Kidney (tissue), 14 donors: ENCODE measurements around the gene TAF12. TPM values are rescaled to one million over a fixed set of nuclear protein-coding genes. Genes with fewer than 3 reads are reported as not detected.

Experiments
- DNase-seq, 5 donors: peaks; one replicate each; pipeline ENCODE4 v3.0.0-alpha.2; 2013 to 2020
- FAIRE-seq: peaks from 2 replicates; lab custom pipeline; 2012; peaks lifted over from hg19 to GRCh38; lab: Jason Lieb, UNC
- H3K27ac ChIP-seq, 2 donors: one replicate each; pipeline ENCODE4 v1.7.0; 2013; ENCODE audit warnings: low read depth in 2 of 2, low read length in 2 of 2, inconsistent platforms in 1 of 2
- H3K27me3 ChIP-seq: one replicate; pipeline ENCODE4 v1.7.1; 2013; ENCODE audit warnings: low read length, inconsistent platforms; ENCODE audit not compliant: control insufficient read depth, insufficient read depth
- H3K36me3 ChIP-seq, 3 donors: one replicate each; pipeline versions ENCODE4 v1.7.0 to v1.7.1; 2013; ENCODE audit warnings: low read length in 3 of 3, control low read depth in 1 of 3, inconsistent platforms in 1 of 3; ENCODE audit not compliant: insufficient read depth in 3 of 3, control insufficient read depth in 2 of 3
- H3K4me1 ChIP-seq, 3 donors: one replicate each; pipeline versions ENCODE4 v1.7.0 to v1.7.1; 2013; ENCODE audit warnings: low read length in 3 of 3, inconsistent platforms in 1 of 3, low read depth in 1 of 3; ENCODE audit not compliant: control insufficient read depth in 2 of 3, insufficient read depth in 2 of 3
- H3K4me3 ChIP-seq, 3 donors: one replicate each; pipeline versions ENCODE4 v1.7.0 to v1.8.1; 2013; ENCODE audit warnings: low read length in 3 of 3, control low read depth in 1 of 3, inconsistent platforms in 1 of 3
- H3K9ac ChIP-seq, 3 donors: one replicate each; pipeline versions ENCODE4 v1.7.0 to v1.7.1; 2013; ENCODE audit warnings: low read length in 3 of 3, control low read depth in 1 of 3, inconsistent platforms in 1 of 3
- H3K9me3 ChIP-seq, 3 donors: one replicate each; pipeline versions ENCODE4 v1.7.0 to v1.7.1; 2013; ENCODE audit warnings: low read length in 3 of 3, control low read depth in 1 of 3, inconsistent platforms in 1 of 3; ENCODE audit not compliant: control insufficient read depth in 2 of 3, insufficient read depth in 1 of 3
- CTCF ChIP-seq: IDR thresholded peaks from 3 replicates; pipeline ENCODE4 v1.5.1; 2012; ENCODE audit warnings: mild to moderate bottlenecking, moderate library complexity, borderline replicate concordance; ENCODE audit not compliant: insufficient read depth; ENCODE audit errors: extremely low read depth
- intact Hi-C: fragments of 100-400 bp; cut with DNase I; formaldehyde crosslinking; loops from one replicate; pipeline ENCODE4 v1.11.1; 2022
- polyA plus RNA-seq: library from polyadenylated mRNA; stranded (reverse); fragments of 350-450 nt; fragmentation: Illumina TruSeq; extraction: RNeasy Lipid Tissue Mini Kit (QIAGEN cat#74804); gene quantifications from one replicate; pipeline ENCODE4 v1.2.3, GENCODE V29; 2014; ENCODE audit warnings: low read depth, low replicate concordance; ENCODE audit not compliant: insufficient read depth
- total RNA-seq: library from RNA; stranded (reverse); fragmentation: NEBNext Ultra II Directional; extraction: Animal tissue kit (Norgen Biotek cat#: 25700); gene quantifications from one replicate; pipeline ENCODE4 v1.2.1, GENCODE V29; 2021
- donor health status: control.
- donor health status: control.
- donor health status: control.
- donor health status: control.
- donor health status: control.
- donor health status: DM: yes; HTN: yes; CAD: no.
- donor health status: Normal renal cell carcinoma (clear cell type).

Gene TAF12
- total and polyA plus RNA-seq, 2 donors from 2014 or later, result 15.0 to 22.8 TPM

- intact Hi-C loops, result no loop called here
- no peaks in the 10 kb centered on the region for H3K9me3 ChIP-seq
- H3K36me3 ChIP-seq, result peaks cover 0 to 21% (median 18%) of the 10 kb centered on the region in 3 donors
- H3K9ac ChIP-seq, result no peak overlapping the region
- no peaks in the 10 kb centered on the region for H3K27me3 ChIP-seq
- no peak for FAIRE-seq
- H3K4me1 ChIP-seq, result no peaks in the 10 kb centered on the region
- no peak overlapping the region for H3K4me3 ChIP-seq
- no peak for DNase-seq
- TF ChIP-seq CTCF, result no peak
- no peak overlapping the region for H3K27ac ChIP-seq
Observed at GRCh38 chr1:28566931-28567330, 75.9 kb downstream of the TAF12 start.

GRCh38 chr1:28565726-28566125 is 77.1 kb downstream of the TAF12 start:
- Histone ChIP-seq H3K4me3 (no peak overlapping the region), H3K36me3 (peaks cover 0 to 26% (median 23%) of the 10 kb centered on the region in 3 donors), H3K27ac (no peak overlapping the region), H3K9ac (no peak overlapping the region), H3K9me3 (no peaks in the 10 kb centered on the region), H3K4me1 (no peaks in the 10 kb centered on the region), H3K27me3 (no peaks in the 10 kb centered on the region)
- FAIRE-seq (no peak), DNase-seq (no peak)
- intact Hi-C loops, result no loop called here
- TF ChIP-seq CTCF, result no peak

GRCh38 chr1:28565040-28565439 is 77.8 kb downstream of the TAF12 start:
- Histone ChIP-seq H3K27me3 (no peaks in the 10 kb centered on the region), H3K4me3 (no peak overlapping the region), H3K9me3 (no peaks in the 10 kb centered on the region), H3K9ac (no peak overlapping the region), H3K36me3 (peaks cover 0 to 26% (median 24%) of the 10 kb centered on the region in 3 donors), H3K27ac (no peak overlapping the region), H3K4me1 (no peaks in the 10 kb centered on the region)
- intact Hi-C loops, result no loop called here
- FAIRE-seq (no peak), DNase-seq (no peak)
- no peak for TF ChIP-seq CTCF

GRCh38 chr1:28564310-28564709 is 78.6 kb downstream of the TAF12 start:
- FAIRE-seq, result no peak
- H3K9ac ChIP-seq, result no peak overlapping the region

More at GRCh38 chr1:28564310-28564709, 78.6 kb downstream of the TAF12 start:
- no peak for TF ChIP-seq CTCF
- Histone ChIP-seq H3K36me3 (peaks cover 0 to 30% (median 24%) of the 10 kb centered on the region in 3 donors), H3K27me3 (no peaks in the 10 kb centered on the region), H3K4me1 (no peaks in the 10 kb centered on the region), H3K27ac (no peak overlapping the region), H3K4me3 (no peak overlapping the region), H3K9me3 (no peaks in the 10 kb centered on the region)
- no peak for DNase-seq
- intact Hi-C loops, result no loop called here
